Measurements from ENCODE around the gene DCAF8L2.
A peak's percentile ranks its signal among the peaks of the same experiment; 100 is the strongest.
"Not testable (repeated sequence)": the region's sequence is repeated elsewhere in the genome, so short reads cannot be mapped to it uniquely, and the experiment has no call there.

The DCAF8L2 gene

DNA sequence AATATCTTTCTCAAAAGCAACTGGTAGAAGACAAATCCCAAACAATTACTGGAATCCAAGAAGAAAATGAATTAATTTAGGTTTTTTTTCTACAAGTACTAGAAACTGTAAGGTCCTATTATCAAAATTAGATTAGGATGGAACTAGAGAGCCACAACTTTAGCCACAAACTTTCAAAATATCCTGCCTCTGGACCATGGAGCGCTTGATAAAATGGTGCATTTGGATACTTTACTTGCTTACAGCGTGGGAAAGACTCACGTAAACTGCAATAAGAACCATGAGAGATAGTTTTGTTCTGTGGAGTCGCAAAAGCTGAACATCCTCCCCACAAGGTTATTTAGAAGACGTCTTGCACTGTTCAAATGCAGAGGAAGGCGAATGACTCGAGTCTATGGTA is at the start of gene DCAF8L2:
TSS of gene DCAF8L2 (plus strand) at position 301 of the 400 bp plus-strand sequence. CDS start 156,552 bp downstream, outside the sequence.
- TF ChIP-seq, protein P1, sequence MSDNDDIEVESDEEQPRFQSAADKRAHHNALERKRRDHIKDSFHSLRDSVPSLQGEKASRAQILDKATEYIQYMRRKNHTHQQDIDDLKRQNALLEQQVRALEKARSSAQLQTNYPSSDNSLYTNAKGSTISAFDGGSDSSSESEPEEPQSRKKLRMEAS (IDR thresholded peaks at IDR 0.05; ENCODE audit: low read depth, low read length), result no peak
- TF ChIP-seq, protein P2, sequence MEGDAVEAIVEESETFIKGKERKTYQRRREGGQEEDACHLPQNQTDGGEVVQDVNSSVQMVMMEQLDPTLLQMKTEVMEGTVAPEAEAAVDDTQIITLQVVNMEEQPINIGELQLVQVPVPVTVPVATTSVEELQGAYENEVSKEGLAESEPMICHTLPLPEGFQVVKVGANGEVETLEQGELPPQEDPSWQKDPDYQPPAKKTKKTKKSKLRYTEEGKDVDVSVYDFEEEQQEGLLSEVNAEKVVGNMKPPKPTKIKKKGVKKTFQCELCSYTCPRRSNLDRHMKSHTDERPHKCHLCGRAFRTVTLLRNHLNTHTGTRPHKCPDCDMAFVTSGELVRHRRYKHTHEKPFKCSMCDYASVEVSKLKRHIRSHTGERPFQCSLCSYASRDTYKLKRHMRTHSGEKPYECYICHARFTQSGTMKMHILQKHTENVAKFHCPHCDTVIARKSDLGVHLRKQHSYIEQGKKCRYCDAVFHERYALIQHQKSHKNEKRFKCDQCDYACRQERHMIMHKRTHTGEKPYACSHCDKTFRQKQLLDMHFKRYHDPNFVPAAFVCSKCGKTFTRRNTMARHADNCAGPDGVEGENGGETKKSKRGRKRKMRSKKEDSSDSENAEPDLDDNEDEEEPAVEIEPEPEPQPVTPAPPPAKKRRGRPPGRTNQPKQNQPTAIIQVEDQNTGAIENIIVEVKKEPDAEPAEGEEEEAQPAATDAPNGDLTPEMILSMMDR (IDR thresholded peaks at IDR 0.05; ENCODE audit: low read depth, low read length), result no peak
- TF ChIP-seq MYC (IDR thresholded peaks at IDR 0.05; ENCODE audit: low read depth, low read length) (no peak), POLR2A (IDR thresholded peaks at IDR 0.05; ENCODE audit: extremely low read depth, insufficient read length) (no peak)
- DNase-seq (ENCODE audit: low read depth), result no peak
- no peak within 1 kb of the TSS for H3K4me3 ChIP-seq (ENCODE audit: low read depth, low read length)

DNA sequence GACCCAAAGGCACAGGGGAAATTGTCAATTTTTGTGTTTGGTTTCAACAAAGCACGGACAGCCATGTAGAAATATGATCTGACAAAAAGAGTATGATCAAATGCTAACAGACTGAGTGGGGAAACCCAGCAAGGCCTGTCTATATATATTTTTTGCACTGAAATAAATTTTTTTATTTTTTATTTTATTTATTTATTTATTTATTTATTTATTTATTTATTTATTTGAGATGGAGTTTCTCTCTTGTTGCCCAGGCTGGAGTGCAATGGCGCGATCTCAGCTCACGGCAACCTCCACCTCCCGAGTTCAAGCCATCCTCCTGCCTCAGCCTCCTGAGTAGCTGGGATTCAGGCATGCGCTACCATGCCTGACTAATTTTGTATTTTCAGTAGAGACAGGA is 49.0 kb upstream of the DCAF8L2 start:
- H3K4me3 ChIP-seq (ENCODE audit: low read depth, low read length); DNase-seq (ENCODE audit: low read depth): not testable (repeated sequence)

DNA sequence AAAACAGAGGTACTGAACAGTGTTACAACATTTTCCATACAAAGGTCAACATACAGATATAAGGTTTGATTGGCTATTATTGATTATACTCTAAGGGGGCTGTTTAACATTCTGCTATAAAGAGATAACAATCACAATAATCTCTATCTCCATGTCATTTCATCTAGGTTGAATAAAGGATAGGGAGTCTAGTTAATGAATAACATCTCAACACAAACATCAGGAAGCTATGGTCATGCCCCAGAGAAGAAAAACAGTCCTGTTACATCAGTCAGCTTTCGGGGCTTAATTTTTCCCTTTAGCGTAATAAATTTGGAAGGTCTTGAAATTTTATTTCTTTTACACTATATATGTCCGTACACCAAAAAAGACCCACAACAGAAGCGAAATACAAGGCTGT is 41.5 kb upstream of the DCAF8L2 start:
- DNase-seq (ENCODE audit: low read depth), result no peak
- no peak for TF ChIP-seq MYC (IDR thresholded peaks at IDR 0.05; ENCODE audit: low read depth, low read length)
- TF ChIP-seq, protein P2 (IDR thresholded peaks at IDR 0.05; ENCODE audit: low read depth, low read length), result no peak
- TF ChIP-seq POLR2A (IDR thresholded peaks at IDR 0.05; ENCODE audit: extremely low read depth, insufficient read length), result no peak
- TF ChIP-seq, protein P1 (IDR thresholded peaks at IDR 0.05; ENCODE audit: low read depth, low read length), result no peak
- no peak overlapping the region for H3K4me3 ChIP-seq (ENCODE audit: low read depth, low read length)

DNA sequence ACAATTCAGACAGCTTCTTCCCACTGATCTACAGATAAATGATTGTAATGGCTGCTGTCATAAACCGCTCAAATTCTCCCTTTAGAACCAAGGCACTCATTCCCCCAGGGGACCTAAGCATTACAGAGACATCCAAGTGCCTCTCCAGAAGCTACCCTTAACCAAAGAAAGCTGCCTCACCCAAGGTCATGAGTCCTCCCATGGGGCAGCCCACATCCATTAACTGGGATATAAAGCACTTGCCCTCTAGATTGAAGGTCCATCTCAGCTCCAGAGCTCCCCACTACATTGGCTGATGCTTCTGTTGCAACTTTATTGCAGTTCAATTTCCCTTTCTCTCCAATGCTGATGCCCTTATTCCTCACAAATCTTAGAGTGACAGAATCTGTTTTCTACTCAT is 40.5 kb upstream of the DCAF8L2 start:
- no peak for DNase-seq (ENCODE audit: low read depth)
- H3K4me3 ChIP-seq (ENCODE audit: low read depth, low read length), result no peak overlapping the region
- TF ChIP-seq, protein P1 (IDR thresholded peaks at IDR 0.05; ENCODE audit: low read depth, low read length), result no peak
- TF ChIP-seq MYC (IDR thresholded peaks at IDR 0.05; ENCODE audit: low read depth, low read length), result no peak
- TF ChIP-seq, protein P2 (IDR thresholded peaks at IDR 0.05; ENCODE audit: low read depth, low read length), result no peak
- no peak for TF ChIP-seq POLR2A (IDR thresholded peaks at IDR 0.05; ENCODE audit: extremely low read depth, insufficient read length)

DNA sequence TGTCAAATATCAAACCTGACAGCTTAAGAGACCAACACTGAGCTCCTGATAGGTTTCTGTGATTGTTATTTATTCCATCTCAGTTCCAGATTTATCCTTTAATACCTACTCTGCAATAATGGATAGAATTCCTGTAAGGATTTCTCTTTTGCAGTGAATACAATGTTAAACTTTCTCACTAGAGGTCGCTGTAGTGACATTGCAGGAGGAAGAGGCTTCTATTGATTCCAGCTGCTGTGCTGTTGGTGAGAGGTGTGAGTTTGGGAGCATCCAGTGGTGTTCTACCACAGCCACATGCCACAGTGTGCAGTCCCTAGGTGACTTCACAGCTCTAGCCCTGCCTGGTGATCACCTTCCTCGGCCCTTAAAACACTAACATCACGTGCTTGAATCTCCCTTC is 34.6 kb upstream of the DCAF8L2 start:
- peak; percentile 26 for DNase-seq (ENCODE audit: low read depth)
- H3K4me3 ChIP-seq (ENCODE audit: low read depth, low read length), result no peak overlapping the region
- TF ChIP-seq, protein P2 (IDR thresholded peaks at IDR 0.05; ENCODE audit: low read depth, low read length), result peak; percentile 12
- TF ChIP-seq, protein P1 (IDR thresholded peaks at IDR 0.05; ENCODE audit: low read depth, low read length), result no peak

DNA sequence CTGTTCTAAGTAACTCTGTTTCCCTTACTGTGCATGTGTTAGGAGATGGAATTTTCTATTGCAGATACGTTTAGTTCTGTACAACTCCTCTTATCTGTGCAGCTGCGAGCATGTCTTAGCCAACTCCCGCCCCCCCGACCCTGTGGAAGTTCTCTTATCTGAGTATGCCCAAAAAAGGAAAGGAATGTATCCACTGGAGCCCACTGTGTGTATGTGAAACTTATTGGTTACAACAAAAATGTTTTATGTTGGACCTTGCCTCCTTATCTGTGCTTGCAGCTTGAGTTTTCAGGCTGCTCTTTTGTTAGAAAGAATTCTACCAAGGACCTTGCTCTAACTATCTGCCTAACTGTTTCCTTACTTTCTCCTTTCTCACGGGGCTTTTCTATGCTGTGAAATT is 24.2 kb upstream of the DCAF8L2 start:
- TF ChIP-seq POLR2A (IDR thresholded peaks at IDR 0.05; ENCODE audit: extremely low read depth, insufficient read length) (no peak), MYC (IDR thresholded peaks at IDR 0.05; ENCODE audit: low read depth, low read length) (no peak)
- TF ChIP-seq, protein P2 (IDR thresholded peaks at IDR 0.05; ENCODE audit: low read depth, low read length), result no peak
- TF ChIP-seq, protein P1 (IDR thresholded peaks at IDR 0.05; ENCODE audit: low read depth, low read length), result no peak
- H3K4me3 ChIP-seq (ENCODE audit: low read depth, low read length), result no peak overlapping the region
- DNase-seq (ENCODE audit: low read depth), result no peak
